NB4 (cell line): ENCODE data around the gene SUMO3.
A peak's percentile ranks its signal among the peaks of the same experiment; 100 is the strongest.

ENCODE experiments used
- DNase-seq: peaks from one replicate; pipeline ENCODE4 v3.0.0; 2010; ENCODE audit warnings: low read depth
- H3K4me3 ChIP-seq: one replicate; pipeline ENCODE4 v1.5.1; 2011; ENCODE audit warnings: mild to moderate bottlenecking, low read depth, low read length, moderate library complexity
- MYC ChIP-seq: IDR thresholded peaks from 2 replicates; pipeline ENCODE4 v1.6.1; 2011; ENCODE audit warnings: low read depth, low read length
- POLR2A ChIP-seq: IDR thresholded peaks from 2 replicates; pipeline ENCODE4 v1.6.1; 2011; ENCODE audit warnings: mild to moderate bottlenecking; ENCODE audit not compliant: insufficient read length; ENCODE audit errors: extremely low read depth
- TF ChIP-seq, protein P1 (sequence below): IDR thresholded peaks from 2 replicates; pipeline ENCODE4 v1.6.1; 2011; ENCODE audit warnings: low read depth, low read length
- TF ChIP-seq, protein P2 (sequence below): IDR thresholded peaks from one replicate; pipeline ENCODE4 v1.5.1; 2012; ENCODE audit warnings: low read depth, low read length

Gene SUMO3

DNA sequence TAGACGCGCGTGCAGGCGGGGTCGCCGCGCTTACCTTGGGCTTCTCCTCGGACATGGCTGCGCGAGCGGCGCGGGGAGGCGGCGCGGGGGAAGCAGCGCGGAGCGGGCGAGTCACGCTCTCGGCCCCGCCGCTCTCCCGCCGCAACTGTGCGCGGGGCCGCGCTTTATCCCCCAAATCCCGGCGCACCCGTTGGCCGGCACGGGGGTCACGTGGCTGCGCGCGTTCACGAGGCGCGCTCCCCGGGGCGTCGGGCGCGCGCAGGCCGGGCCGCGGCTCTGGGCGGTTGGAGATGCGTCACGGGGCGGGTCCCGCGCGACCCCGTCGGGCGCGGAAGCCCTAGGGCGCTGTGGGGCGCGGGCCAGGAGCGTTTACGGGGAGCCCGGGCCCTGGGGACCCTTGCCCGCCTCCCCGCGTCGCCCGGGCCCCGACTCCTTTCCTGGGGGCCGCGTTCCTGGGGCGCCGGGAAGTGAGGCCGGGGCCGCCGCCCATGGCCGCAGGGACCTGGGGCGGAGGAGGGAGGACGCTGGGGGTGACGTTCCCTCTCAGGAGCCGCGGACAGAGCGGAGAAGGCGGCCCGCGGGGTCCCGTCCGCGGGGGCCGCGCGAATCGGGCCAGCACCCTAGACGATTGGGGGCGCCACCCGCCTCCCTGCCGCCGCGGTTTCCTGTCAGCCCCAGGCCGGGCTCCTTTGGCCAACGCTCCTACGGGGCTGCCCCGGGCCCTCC is at the start of gene SUMO3:
TSS of gene SUMO3 (minus strand) at position 149 of the 726 bp plus-strand sequence. CDS start at position 55, 94 bp downstream.
- peak; percentile 67 for TF ChIP-seq POLR2A
- TF ChIP-seq, protein P1, sequence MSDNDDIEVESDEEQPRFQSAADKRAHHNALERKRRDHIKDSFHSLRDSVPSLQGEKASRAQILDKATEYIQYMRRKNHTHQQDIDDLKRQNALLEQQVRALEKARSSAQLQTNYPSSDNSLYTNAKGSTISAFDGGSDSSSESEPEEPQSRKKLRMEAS, result peak; percentile 90
- TF ChIP-seq MYC, result no peak
- TF ChIP-seq, protein P2, sequence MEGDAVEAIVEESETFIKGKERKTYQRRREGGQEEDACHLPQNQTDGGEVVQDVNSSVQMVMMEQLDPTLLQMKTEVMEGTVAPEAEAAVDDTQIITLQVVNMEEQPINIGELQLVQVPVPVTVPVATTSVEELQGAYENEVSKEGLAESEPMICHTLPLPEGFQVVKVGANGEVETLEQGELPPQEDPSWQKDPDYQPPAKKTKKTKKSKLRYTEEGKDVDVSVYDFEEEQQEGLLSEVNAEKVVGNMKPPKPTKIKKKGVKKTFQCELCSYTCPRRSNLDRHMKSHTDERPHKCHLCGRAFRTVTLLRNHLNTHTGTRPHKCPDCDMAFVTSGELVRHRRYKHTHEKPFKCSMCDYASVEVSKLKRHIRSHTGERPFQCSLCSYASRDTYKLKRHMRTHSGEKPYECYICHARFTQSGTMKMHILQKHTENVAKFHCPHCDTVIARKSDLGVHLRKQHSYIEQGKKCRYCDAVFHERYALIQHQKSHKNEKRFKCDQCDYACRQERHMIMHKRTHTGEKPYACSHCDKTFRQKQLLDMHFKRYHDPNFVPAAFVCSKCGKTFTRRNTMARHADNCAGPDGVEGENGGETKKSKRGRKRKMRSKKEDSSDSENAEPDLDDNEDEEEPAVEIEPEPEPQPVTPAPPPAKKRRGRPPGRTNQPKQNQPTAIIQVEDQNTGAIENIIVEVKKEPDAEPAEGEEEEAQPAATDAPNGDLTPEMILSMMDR, result no peak
- peak; percentile 85 for DNase-seq
- H3K4me3 ChIP-seq, result peak within 1 kb of the TSS; percentile 58

DNA sequence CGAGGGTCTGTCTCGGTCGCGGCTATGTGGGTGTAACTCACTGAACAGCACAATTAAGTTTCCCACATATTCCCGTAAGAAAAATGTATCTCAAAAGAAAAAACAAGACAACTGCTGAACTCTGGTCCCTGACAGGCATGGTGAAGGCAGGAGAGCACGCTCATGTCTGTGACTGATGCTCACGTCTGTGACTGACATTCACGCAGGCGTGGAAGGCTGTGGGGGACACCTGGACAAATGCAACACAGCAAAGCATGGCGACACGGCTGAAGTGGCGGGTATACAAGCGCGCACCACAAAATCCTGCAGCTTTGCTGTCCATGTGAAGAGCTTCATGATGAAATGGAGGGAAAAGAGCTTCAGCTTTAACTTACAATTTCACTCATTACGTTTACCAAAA is 49.6 kb upstream of the SUMO3 start:
- TF ChIP-seq, protein P2, result no peak
- TF ChIP-seq, protein P1, result no peak
- TF ChIP-seq POLR2A, result no peak
- no peak for DNase-seq
- H3K4me3 ChIP-seq, result no peak overlapping the region

DNA sequence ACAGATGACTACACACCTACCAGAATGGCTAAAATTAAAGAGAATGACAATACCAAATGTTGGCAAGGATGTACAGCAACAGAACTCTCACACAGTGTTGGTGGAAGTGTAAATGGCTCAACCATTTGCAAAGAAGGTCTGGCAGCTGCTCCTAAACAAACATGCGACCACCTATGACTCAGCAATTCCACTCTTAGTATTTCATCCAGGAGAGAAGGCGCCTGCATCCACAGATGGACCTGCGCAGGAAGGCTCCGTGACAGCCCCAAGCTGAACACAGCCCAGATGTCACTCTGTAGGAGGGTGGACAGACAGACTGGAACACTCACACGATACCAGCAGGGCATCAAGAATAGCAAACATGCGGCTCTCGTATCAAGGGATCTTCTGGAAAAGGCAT is 48.9 kb upstream of the SUMO3 start:
- TF ChIP-seq, protein P2, result no peak
- TF ChIP-seq POLR2A (no peak), MYC (no peak)
- TF ChIP-seq, protein P1, result no peak
- H3K4me3 ChIP-seq, result no peak overlapping the region
- peak; percentile 54 for DNase-seq

DNA sequence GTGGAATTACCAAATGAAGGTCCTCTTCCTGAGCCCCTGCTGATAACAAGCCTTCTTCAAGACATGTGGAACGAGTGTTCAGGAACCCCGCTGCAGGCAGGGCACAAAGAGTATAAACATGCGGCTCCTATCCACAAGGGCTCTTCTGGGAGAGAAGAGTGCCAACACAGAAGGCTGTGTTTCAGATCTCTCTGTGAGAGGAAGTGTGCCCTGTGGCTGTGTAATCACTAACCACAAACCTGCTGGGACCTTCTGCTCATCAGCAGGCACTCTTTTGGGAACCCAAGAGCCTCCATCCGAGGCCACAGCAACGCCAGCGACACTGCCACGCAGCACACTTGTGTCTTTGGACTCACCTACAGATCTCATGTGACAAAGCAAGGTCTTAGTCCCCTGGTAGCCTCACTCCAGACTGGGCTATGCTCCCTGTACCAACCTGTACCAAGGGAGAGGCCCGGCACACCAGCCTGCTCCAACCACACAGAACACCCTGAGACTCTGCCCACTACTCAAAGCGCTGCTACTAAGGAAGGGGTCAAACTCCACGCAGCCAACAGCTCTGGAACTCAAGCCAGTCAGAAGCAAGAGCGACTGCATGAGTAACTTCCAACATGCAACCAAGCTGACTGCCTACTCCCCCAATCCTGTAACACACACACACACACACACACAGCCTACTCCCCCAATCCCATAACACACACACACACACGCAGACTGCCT is 47.9 kb upstream of the SUMO3 start:
- H3K4me3 ChIP-seq, result peak overlapping the region; percentile 11
- TF ChIP-seq, protein P1, result peak; percentile 56
- TF ChIP-seq, protein P2, result no peak
- no peak for TF ChIP-seq POLR2A
- peak; percentile 58 for TF ChIP-seq MYC
- DNase-seq, result peak; percentile 90

DNA sequence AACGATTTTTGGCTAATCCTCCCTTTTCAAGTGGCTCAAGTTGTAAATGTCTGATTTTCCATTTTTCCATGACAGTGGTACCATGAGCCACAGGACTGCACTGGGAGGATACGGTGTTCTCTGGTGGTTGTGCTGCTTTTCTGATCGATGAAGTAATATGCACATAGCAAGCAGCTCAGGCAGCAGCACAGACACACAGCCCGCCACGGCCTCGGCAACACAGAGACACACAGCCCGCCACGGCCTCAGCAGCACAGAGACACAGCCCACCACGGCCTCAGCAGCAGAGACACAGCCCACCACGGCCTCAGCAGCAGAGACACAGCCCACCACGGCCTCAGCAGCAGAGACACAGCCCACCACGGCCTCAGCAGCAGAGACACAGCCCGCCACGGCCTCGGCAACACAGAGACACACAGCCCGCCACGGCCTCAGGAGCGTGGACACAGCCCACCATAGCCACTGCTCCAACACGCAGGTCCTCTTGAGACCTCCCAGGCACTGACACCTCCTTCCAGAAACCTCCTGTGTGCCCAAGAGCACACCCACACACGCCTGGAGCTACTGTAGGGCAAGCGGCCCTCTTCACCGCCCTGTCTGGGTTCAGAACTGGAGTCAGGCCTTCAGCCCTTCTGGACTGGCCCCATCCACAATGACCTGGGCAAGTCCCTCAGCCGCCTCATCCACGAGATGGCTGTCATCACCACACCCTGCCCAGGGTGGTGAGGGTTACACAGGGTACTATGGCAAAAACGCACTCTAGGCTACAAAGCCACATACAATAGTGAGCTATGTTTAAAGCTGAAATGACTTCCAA is 45.2 kb upstream of the SUMO3 start:
- no peak overlapping the region for H3K4me3 ChIP-seq
- no peak for DNase-seq
- TF ChIP-seq, protein P1, result no peak
- TF ChIP-seq MYC (no peak), POLR2A (no peak)
- TF ChIP-seq, protein P2, result no peak
